GM23338 (cell line): ENCODE results near the gene RAB3GAP1. TPM values are rescaled to one million over a fixed set of nuclear protein-coding genes. Genes with fewer than 3 reads are reported as not detected.

Experiments
- ATAC-seq: fragments of 200-7000 bp; cut with Tn5 transposase; 3 replicates; pipeline ENCODE4 v1.9.1; 2020
- DNase-seq: peaks from one replicate; pipeline ENCODE4 v3.0.0-alpha.2; 2015; ENCODE audit warnings: low spot score
- H2AFZ ChIP-seq: fragments of 200-600 bp; sonication (generic); 2 replicates; pipeline ENCODE4 v1.8.0; 2016; ENCODE audit warnings: antibody characterized with exemption, mild to moderate bottlenecking, moderate library complexity
- H3F3A ChIP-seq: fragments of 200-600 bp; sonication (generic); replicated peaks from 2 replicates; pipeline ENCODE4 v1.8.0; 2017; ENCODE audit warnings: antibody characterized with exemption, mixed run types, low read depth
- H3K27ac ChIP-seq: fragments of 200-600 bp; sonication (generic); 2 replicates; pipeline ENCODE4 v1.6.1; 2016; ENCODE audit warnings: low read depth
- H3K27me3 ChIP-seq: fragments of 200-600 bp; sonication (generic); 2 replicates; pipeline ENCODE4 v1.8.0; 2016; ENCODE audit warnings: mild to moderate bottlenecking, mixed run types, moderate library complexity; ENCODE audit not compliant: insufficient read depth
- H3K36me3 ChIP-seq: fragments of 200-600 bp; sonication (generic); 2 replicates; pipeline ENCODE4 v1.8.0; 2016; ENCODE audit warnings: mild to moderate bottlenecking; ENCODE audit not compliant: insufficient read depth
- H3K4me1 ChIP-seq: fragments of 200-600 bp; sonication (generic); 2 replicates; pipeline ENCODE4 v1.8.0; 2016; ENCODE audit warnings: mild to moderate bottlenecking, moderate library complexity; ENCODE audit not compliant: insufficient read depth
- H3K4me2 ChIP-seq: fragments of 200-600 bp; sonication (generic); 2 replicates; pipeline ENCODE4 v1.7.1; 2017; ENCODE audit warnings: mixed run types
- H3K4me3 ChIP-seq: fragments of 200-600 bp; sonication (generic); 2 replicates; pipeline ENCODE4 v1.6.1; 2016; ENCODE audit warnings: mixed run types
- H3K79me2 ChIP-seq: fragments of 200-600 bp; sonication (generic); replicated peaks from 2 replicates; pipeline ENCODE4 v1.8.0; 2017; ENCODE audit warnings: mild to moderate bottlenecking; ENCODE audit not compliant: insufficient read depth
- H3K9me2 ChIP-seq: fragments of 200-600 bp; sonication (generic); 2 replicates; pipeline ENCODE4 v1.8.0; 2017; ENCODE audit not compliant: insufficient read depth
- H4K20me1 ChIP-seq: fragments of 200-600 bp; sonication (generic); replicated peaks from 2 replicates; pipeline ENCODE4 v1.8.0; 2017; ENCODE audit warnings: mild to moderate bottlenecking; ENCODE audit not compliant: insufficient read depth
- H3K27ac Mint-ChIP-seq: 2 replicates; pipeline ENCODE4 v1.8.0; 2020; ENCODE audit warnings: inconsistent platforms, mild to moderate bottlenecking, moderate library complexity, mixed read lengths
- H3K27me3 Mint-ChIP-seq: 3 replicates; pipeline ENCODE4 v1.8.0; 2022; ENCODE audit warnings: low read depth, mild to moderate bottlenecking, moderate library complexity, mixed read lengths, inconsistent platforms; ENCODE audit not compliant: insufficient read depth, poor library complexity
- H3K36me3 Mint-ChIP-seq: 3 replicates; pipeline ENCODE4 v1.8.0; 2021; ENCODE audit warnings: low read depth, mild to moderate bottlenecking, inconsistent platforms, moderate library complexity, mixed read lengths
- H3K4me1 Mint-ChIP-seq: 3 replicates; pipeline ENCODE4 v1.8.0; 2020; ENCODE audit warnings: mild to moderate bottlenecking, inconsistent platforms, mixed read lengths
- H3K4me3 Mint-ChIP-seq: 3 replicates; pipeline ENCODE4 v1.8.0; 2021; ENCODE audit warnings: moderate library complexity, mild to moderate bottlenecking, inconsistent platforms, mixed read lengths
- H3K9me3 Mint-ChIP-seq: 3 replicates; pipeline ENCODE4 v1.8.0; 2020; ENCODE audit warnings: moderate library complexity, mild to moderate bottlenecking, inconsistent platforms, mixed read lengths
- CREB1 ChIP-seq: fragments of 250-450 bp; sonication (Bioruptor Pico); IDR thresholded peaks from 2 replicates; pipeline ENCODE4 v1.5.0; 2020; ENCODE audit warnings: low read depth, mild to moderate bottlenecking, moderate library complexity
- CTCF ChIP-seq, 2 experiments: fragments of 200-600 bp in 1 of 2; sonication (generic) in 1 of 2; conservative IDR thresholded peaks; 2 replicates each; pipeline versions ENCODE4 v1.5.1 to v1.6.1; 2016 to 2017; ENCODE audit warnings: antibody characterized with exemption in 2 of 2, low read depth in 2 of 2, mild to moderate bottlenecking in 2 of 2, moderate library complexity in 1 of 2
- ETS1 ChIP-seq: IDR thresholded peaks from 2 replicates; pipeline ENCODE4 v1.6.1; 2016; ENCODE audit warnings: antibody characterized with exemption
- EZH2phosphoT487 ChIP-seq: fragments of 200-600 bp; sonication (generic); IDR thresholded peaks from one replicate; pipeline ENCODE4 v1.8.1; 2018; ENCODE audit warnings: antibody characterized with exemption; ENCODE audit not compliant: unreplicated experiment
- JUNB ChIP-seq: IDR thresholded peaks from one replicate; pipeline ENCODE4 v1.6.1; 2016; ENCODE audit warnings: antibody characterized with exemption; ENCODE audit not compliant: unreplicated experiment
- POLR2AphosphoS5 ChIP-seq: IDR thresholded peaks from 2 replicates; pipeline ENCODE4 v1.6.1; 2016; ENCODE audit warnings: antibody characterized with exemption, low read depth
- REST ChIP-seq: IDR thresholded peaks from one replicate; pipeline ENCODE4 v1.6.1; 2018; ENCODE audit warnings: antibody characterized with exemption; ENCODE audit not compliant: unreplicated experiment
- ZNF114 ChIP-seq: fragments of 250-450 bp; sonication (Bioruptor Pico); IDR thresholded peaks from 2 replicates; pipeline ENCODE4 v1.5.0; 2020; ENCODE audit warnings: mild to moderate bottlenecking, moderate library complexity
- ZNF331 ChIP-seq: fragments of 250-450 bp; sonication (Bioruptor Pico); IDR thresholded peaks from 2 replicates; pipeline ENCODE4 v1.5.0; 2020; ENCODE audit warnings: low read depth, mild to moderate bottlenecking, moderate library complexity
- polyA plus RNA-seq: library from polyadenylated mRNA; unstranded; fragments of >200 nt; fragmentation: Nextera tagmentation; extraction: Ambion mirVana; gene quantifications from 2 replicates; pipeline ENCODE4 v1.2.1, GENCODE V29; 2016
- total RNA-seq: library from RNA; depleted of rRNA; stranded (reverse); fragments of >200 nt; shearing (Covaris generic); gene quantifications from 2 replicates; pipeline ENCODE4 v1.2.3, GENCODE V29; 2014

The RAB3GAP1 gene
- total and polyA plus RNA-seq, 2 experiments from 2014 or later: 22.5 to 40.4 TPM

- H3K27me3 ChIP-seq: no peaks in the 10 kb centered on the region
- no peak overlapping the region for H2AFZ ChIP-seq
- no peak overlapping the region for H3K4me3 Mint-ChIP-seq
- H3K36me3 Mint-ChIP-seq: peaks cover 24% of the 10 kb centered on the region
- no peak overlapping the region for H3K27ac ChIP-seq
- no peak overlapping the region for H3K4me3 ChIP-seq
- H3K4me2 ChIP-seq: no peak overlapping the region
- no peaks in the 10 kb centered on the region for H3K4me1 ChIP-seq
- no peaks in the 10 kb centered on the region for H3K4me1 Mint-ChIP-seq
- no peaks in the 10 kb centered on the region for H4K20me1 ChIP-seq
- H3K27ac Mint-ChIP-seq: no peak overlapping the region
- DNase-seq (no peak), ATAC-seq (no peak)
- TF ChIP-seq EZH2phosphoT487 (no peak), ZNF114 (CRISPR knock-in tag) (no peak), CREB1 (CRISPR knock-in tag) (no peak), JUNB (no peak), ZNF331 (CRISPR knock-in tag) (no peak)
- peaks cover 6% of the 10 kb centered on the region; the same call in 1 of the 2 replicates for H3K9me2 ChIP-seq
- H3K27me3 Mint-ChIP-seq: no peaks in the 10 kb centered on the region
- no peaks in the 10 kb centered on the region for H3K36me3 ChIP-seq
- peaks cover 25% of the 10 kb centered on the region; the same call in 2 of the 3 replicates for H3K9me3 Mint-ChIP-seq
- H3F3A ChIP-seq: no peaks in the 10 kb centered on the region
- no peaks in the 10 kb centered on the region for H3K79me2 ChIP-seq
Observed at GRCh38 chr2:135190799-135191198, 138.7 kb downstream of the RAB3GAP1 start.

- Histone ChIP-seq H3K4me3 (no peak overlapping the region), H3K9me2 (no peaks in the 10 kb centered on the region), H3F3A (no peaks in the 10 kb centered on the region), H4K20me1 (no peaks in the 10 kb centered on the region), H3K4me2 (no peak overlapping the region), H3K79me2 (no peaks in the 10 kb centered on the region), H2AFZ (no peak overlapping the region), H3K27ac (no peak overlapping the region), H3K4me1 (no peaks in the 10 kb centered on the region), H3K27me3 (no peaks in the 10 kb centered on the region), H3K36me3 (no peaks in the 10 kb centered on the region)
- Mint-ChIP-seq H3K4me1 (no peaks in the 10 kb centered on the region), H3K4me3 (no peak overlapping the region), H3K27me3 (no peaks in the 10 kb centered on the region), H3K27ac (no peak overlapping the region), H3K9me3 (peaks cover 3% of the 10 kb centered on the region; the same call in 1 of the 3 replicates), H3K36me3 (peaks cover 3% of the 10 kb centered on the region; the same call in 2 of the 3 replicates)
- no peak for DNase-seq
- TF ChIP-seq CTCF (conservative IDR thresholded peaks at IDR 0.05; ENCODE audit: low read depth in 2 of 2) (no peak), POLR2AphosphoS5 (no peak), CREB1 (CRISPR knock-in tag) (no peak), EZH2phosphoT487 (no peak), REST (no peak), ZNF331 (CRISPR knock-in tag) (no peak), ZNF114 (CRISPR knock-in tag) (no peak), ETS1 (no peak)
- no peak for ATAC-seq
Observed at GRCh38 chr2:135198481-135198880, 146.4 kb downstream of the RAB3GAP1 start.
